Measurements from ENCODE around the gene TTC39A. TPM values are rescaled to one million over a fixed set of nuclear protein-coding genes. Genes with fewer than 3 reads are reported as not detected.
"Not testable (repeated sequence)": the region's sequence is repeated elsewhere in the genome, so short reads cannot be mapped to it uniquely, and the experiment has no call there.

TTC39A gene
- total and polyA plus RNA-seq, 2 donors from 2014 or later: 31.4 to 70.1 TPM

DNA sequence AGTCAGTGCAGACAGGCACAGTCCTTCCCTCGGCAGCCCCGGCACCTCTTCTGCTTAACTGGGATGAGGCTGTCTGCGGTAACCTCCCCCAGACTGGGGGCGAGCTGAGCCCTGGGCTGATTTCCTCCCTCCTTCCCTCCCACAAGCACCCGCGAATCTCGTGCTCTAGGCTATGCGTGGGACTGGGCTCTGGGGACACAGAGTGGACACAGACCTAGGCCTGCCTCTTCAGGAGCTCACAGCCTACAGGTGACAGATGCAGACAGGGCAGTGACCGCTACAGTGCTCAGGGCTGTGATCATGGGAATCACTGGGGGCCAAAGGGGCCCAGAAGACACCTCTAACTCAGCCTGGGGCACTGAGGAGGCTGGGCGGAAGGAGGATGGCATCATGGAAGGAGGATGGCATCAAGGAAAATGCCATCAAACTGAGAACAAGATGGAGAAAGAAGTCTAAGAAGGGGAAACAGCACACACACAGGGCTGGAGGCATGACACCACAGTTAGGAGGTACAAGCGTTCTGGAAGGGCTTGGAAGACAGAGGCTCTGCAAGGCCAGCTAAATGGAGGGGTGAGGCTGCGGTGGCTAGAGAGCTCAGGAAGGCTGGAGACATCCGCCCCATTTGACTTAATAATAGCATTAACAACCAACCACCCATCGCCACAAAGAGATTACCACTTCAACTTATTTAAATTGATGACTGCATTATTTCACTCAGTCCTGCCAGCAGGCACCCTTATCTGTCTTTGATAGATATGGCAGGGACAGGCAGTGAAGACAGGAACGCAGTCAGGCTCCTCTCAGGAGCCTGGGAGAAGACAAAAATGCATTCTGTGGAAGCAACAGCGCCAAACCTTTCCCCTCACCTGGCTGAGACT is 4.2 kb downstream of the TTC39A start:
- FAIRE-seq (no peak), DNase-seq (peak in 1 of 5 donors; percentile 55)
- intact Hi-C loops (cut with DNase I): no loop called here
- Histone ChIP-seq H3K9me3 (ENCODE audit: control insufficient read depth in 2 of 3, insufficient read depth in 1 of 3, low read length in 3 of 3) (no peaks in the 10 kb centered on the region), H3K27me3 (ENCODE audit: control insufficient read depth, insufficient read depth, low read length) (no peaks in the 10 kb centered on the region), H3K4me3 (ENCODE audit: low read length in 3 of 3) (no peak overlapping the region), H3K4me1 (ENCODE audit: control insufficient read depth in 2 of 3, insufficient read depth in 2 of 3, low read depth in 1 of 3, low read length in 3 of 3) (peaks cover 0 to 11% (median 5%) of the 10 kb centered on the region in 3 donors), H3K27ac (ENCODE audit: low read depth in 2 of 2, low read length in 2 of 2) (no peak overlapping the region), H3K9ac (ENCODE audit: low read length in 3 of 3) (no peak overlapping the region), H3K36me3 (ENCODE audit: control insufficient read depth in 2 of 3, insufficient read depth in 3 of 3, low read length in 3 of 3) (no peaks in the 10 kb centered on the region)
- TF ChIP-seq CTCF (IDR thresholded peaks at IDR 0.05; ENCODE audit: borderline replicate concordance, extremely low read depth, insufficient read depth): no peak

- no peaks in the 10 kb centered on the region for H3K27me3 ChIP-seq (ENCODE audit: control insufficient read depth, insufficient read depth, low read length)
- H3K4me1 ChIP-seq (ENCODE audit: control insufficient read depth in 2 of 3, insufficient read depth in 2 of 3, low read depth in 1 of 3, low read length in 3 of 3): peaks cover 0 to 10% (median 0%) of the 10 kb centered on the region in 3 donors
- H3K9me3 ChIP-seq (ENCODE audit: control insufficient read depth in 2 of 3, insufficient read depth in 1 of 3, low read length in 3 of 3): no peaks in the 10 kb centered on the region
- TF ChIP-seq CTCF (IDR thresholded peaks at IDR 0.05; ENCODE audit: borderline replicate concordance, extremely low read depth, insufficient read depth): no peak
- no peak for FAIRE-seq
- H3K4me3 ChIP-seq (ENCODE audit: low read length in 3 of 3): no peak overlapping the region
- intact Hi-C loops (cut with DNase I): no loop called here
- no peak overlapping the region for H3K27ac ChIP-seq (ENCODE audit: low read depth in 2 of 2, low read length in 2 of 2)
- H3K36me3 ChIP-seq (ENCODE audit: control insufficient read depth in 2 of 3, insufficient read depth in 3 of 3, low read length in 3 of 3): no peaks in the 10 kb centered on the region
- DNase-seq: no peak
- H3K9ac ChIP-seq (ENCODE audit: low read length in 3 of 3): no peak overlapping the region
Measured at GRCh38 chr1:51325391-51325790, 5.0 kb downstream of the TTC39A start.

- H3K9ac ChIP-seq (ENCODE audit: low read length in 3 of 3); FAIRE-seq; H3K27me3 ChIP-seq (ENCODE audit: control insufficient read depth, insufficient read depth, low read length); H3K4me3 ChIP-seq (ENCODE audit: low read length in 3 of 3); intact Hi-C loops (cut with DNase I); H3K36me3 ChIP-seq (ENCODE audit: control insufficient read depth in 2 of 3, insufficient read depth in 3 of 3, low read length in 3 of 3); DNase-seq; H3K4me1 ChIP-seq (ENCODE audit: control insufficient read depth in 2 of 3, insufficient read depth in 2 of 3, low read depth in 1 of 3, low read length in 3 of 3); H3K9me3 ChIP-seq (ENCODE audit: control insufficient read depth in 2 of 3, insufficient read depth in 1 of 3, low read length in 3 of 3): not testable (repeated sequence)
- H3K27ac ChIP-seq (ENCODE audit: low read depth in 2 of 2, low read length in 2 of 2): peak overlapping the region in 1 of 2 donors; percentile 17
Measured at GRCh38 chr1:51325011-51325385, 5.4 kb downstream of the TTC39A start.

- Histone ChIP-seq H3K4me1 (ENCODE audit: control insufficient read depth in 2 of 3, insufficient read depth in 2 of 3, low read depth in 1 of 3, low read length in 3 of 3) (peaks cover 0 to 5% (median 0%) of the 10 kb centered on the region in 3 donors), H3K9me3 (ENCODE audit: control insufficient read depth in 2 of 3, insufficient read depth in 1 of 3, low read length in 3 of 3) (no peaks in the 10 kb centered on the region), H3K9ac (ENCODE audit: low read length in 3 of 3) (no peak overlapping the region), H3K4me3 (ENCODE audit: low read length in 3 of 3) (no peak overlapping the region), H3K27me3 (ENCODE audit: control insufficient read depth, insufficient read depth, low read length) (no peaks in the 10 kb centered on the region), H3K36me3 (ENCODE audit: control insufficient read depth in 2 of 3, insufficient read depth in 3 of 3, low read length in 3 of 3) (no peaks in the 10 kb centered on the region), H3K27ac (ENCODE audit: low read depth in 2 of 2, low read length in 2 of 2) (peak overlapping the region in 1 of 2 donors; percentile 17)
- intact Hi-C loops (cut with DNase I): no loop called here
- FAIRE-seq (no peak), DNase-seq (peak in 3 of 5 donors; percentile 80 to 90 (median 86))
- TF ChIP-seq CTCF (IDR thresholded peaks at IDR 0.05; ENCODE audit: borderline replicate concordance, extremely low read depth, insufficient read depth): no peak
Measured at GRCh38 chr1:51324251-51325010, 5.9 kb downstream of the TTC39A start.
